HUES64 (cell line): ENCODE data around the gene FXYD2. TPM values are rescaled to one million over a fixed set of nuclear protein-coding genes. Genes with fewer than 3 reads are reported as not detected.

Source experiments
- H3K27ac ChIP-seq: 2 replicates; pipeline ENCODE4 v1.7.0; 2013; ENCODE audit warnings: low read depth, low read length, inconsistent platforms
- H3K27me3 ChIP-seq: 2 replicates; pipeline ENCODE4 v1.6.1; 2013; ENCODE audit warnings: mild to moderate bottlenecking, low read length; ENCODE audit not compliant: insufficient read depth
- H3K36me3 ChIP-seq: 2 replicates; pipeline ENCODE4 v1.6.1; 2013; ENCODE audit warnings: mild to moderate bottlenecking, low read length; ENCODE audit not compliant: insufficient read depth
- H3K4me1 ChIP-seq: 2 replicates; pipeline ENCODE4 v1.6.1; 2013; ENCODE audit warnings: mild to moderate bottlenecking, low read length, moderate library complexity; ENCODE audit not compliant: insufficient read depth
- H3K4me3 ChIP-seq: 2 replicates; pipeline ENCODE4 v1.5.1; 2013; ENCODE audit warnings: mild to moderate bottlenecking, low read length, moderate library complexity
- H3K9ac ChIP-seq: 2 replicates; pipeline ENCODE4 v1.6.1; 2013; ENCODE audit warnings: mild to moderate bottlenecking, low read depth, low read length
- H3K9me3 ChIP-seq: 2 replicates; pipeline ENCODE4 v1.6.1; 2013; ENCODE audit warnings: low read depth, low read length; ENCODE audit not compliant: insufficient read depth
- WGBS: fragments of 150-250, 120-280 bp; methylation state at CpG from one replicate; pipeline ENCODE4 v1.1.7; 2013; ENCODE audit warnings: missing lambda C conversion rate; 5-methylcytosine and 5-hydroxymethylcytosine counted together
- polyA plus RNA-seq, 2 experiments: library from polyadenylated mRNA; stranded (reverse); fragments of 50-300 nt; gene quantifications; one replicate each; pipeline ENCODE4 v1.2.3, GENCODE V29; 2013

The FXYD2 gene
- 0.20 TPM for polyA plus RNA-seq (2013, experiment 1 of 2)
- polyA plus RNA-seq (2013, experiment 2 of 2), result not detected

DNA sequence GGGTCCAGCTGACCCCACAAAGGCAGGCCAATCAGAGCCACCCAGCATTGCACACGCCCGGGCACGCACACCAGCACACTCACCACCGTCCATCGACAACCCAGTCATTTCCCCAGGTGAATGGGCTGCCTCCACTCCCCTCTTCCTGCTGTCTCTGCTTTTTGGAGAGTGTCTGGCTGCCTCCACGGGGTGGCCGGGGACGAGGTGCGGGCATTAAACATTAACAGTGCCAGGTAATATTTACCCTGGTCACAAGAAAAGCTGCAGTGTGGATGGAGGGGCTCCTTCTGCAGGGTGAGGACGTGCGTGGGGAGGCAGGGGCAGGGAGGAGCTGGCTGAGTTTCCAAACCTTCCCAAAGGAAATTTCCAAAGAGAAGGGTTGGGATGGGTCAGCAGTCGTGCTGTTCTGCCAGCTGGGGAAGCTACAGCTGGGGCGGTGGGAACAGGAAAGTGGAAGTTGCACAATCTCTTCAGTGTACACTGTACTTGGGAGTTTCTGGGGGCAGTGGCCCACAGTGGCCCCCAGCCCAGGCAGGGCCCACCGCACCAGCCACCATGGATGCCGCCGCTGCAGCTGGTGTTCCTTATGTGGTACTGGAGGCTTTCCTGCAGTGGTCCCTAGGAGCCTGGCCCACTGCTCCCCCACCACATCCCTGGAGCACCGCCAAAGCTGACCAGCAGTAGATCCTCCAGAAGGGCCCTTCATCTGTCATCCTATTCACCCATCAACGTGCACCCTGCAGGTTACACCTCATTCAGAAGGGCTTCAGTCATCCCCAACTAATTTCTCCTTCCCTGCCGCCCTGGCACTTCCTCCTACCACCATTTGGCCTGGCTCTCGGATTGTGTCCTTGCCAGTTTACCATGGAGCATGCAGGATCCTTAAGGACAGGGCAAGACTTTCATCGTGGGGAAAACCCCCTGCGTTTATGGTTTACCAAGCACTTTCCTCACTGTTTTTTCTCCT lies at the start of gene FXYD2:
Gene FXYD2, minus strand, starts transcription at position 174 of the 967 bp plus-strand sequence. Its CDS starts 66 bp downstream, at position 108.
- Histone ChIP-seq H3K27me3 (no peaks in the 10 kb centered on the region), H3K9ac (no peak within 1 kb of the TSS)

DNA sequence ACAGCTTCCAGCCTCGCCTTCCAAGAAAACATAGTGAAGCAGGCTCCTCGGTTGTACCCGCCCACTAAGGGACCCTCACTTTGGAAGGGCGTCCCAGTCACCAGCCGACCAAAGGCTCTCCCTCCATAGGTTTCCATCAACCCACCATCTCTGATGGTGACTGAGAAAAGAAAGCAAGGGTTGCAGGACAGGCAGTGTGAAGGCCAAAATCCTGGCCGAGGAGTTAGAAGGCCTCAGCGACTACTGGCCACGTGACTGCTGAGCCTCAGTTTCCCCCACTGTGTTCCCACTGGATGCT lies 49.2 kb upstream of the FXYD2 start:
- no peak overlapping the region for H3K4me3 ChIP-seq
- H3K9me3 ChIP-seq, result no peaks in the 10 kb centered on the region
- H3K9ac ChIP-seq, result no peak overlapping the region
- 90% methylated on average over 8 of the region's 8 CpGs for WGBS
- peaks cover 38% of the 10 kb centered on the region for H3K27me3 ChIP-seq
- no peak overlapping the region for H3K27ac ChIP-seq
- H3K36me3 ChIP-seq, result no peaks in the 10 kb centered on the region
- H3K4me1 ChIP-seq, result peaks cover 38% of the 10 kb centered on the region

More for the DNA sequence above, at the start of gene FXYD2:
- Histone ChIP-seq H3K9me3 (no peaks in the 10 kb centered on the region), H3K4me3 (no peak within 1 kb of the TSS), H3K27ac (no peak within 1 kb of the TSS), H3K36me3 (no peaks in the 10 kb centered on the region), H3K4me1 (peaks cover 14% of the 10 kb centered on the region; the same call in 1 of the 2 replicates)
- WGBS, result 78% methylated on average over 22 of the region's 22 CpGs

DNA sequence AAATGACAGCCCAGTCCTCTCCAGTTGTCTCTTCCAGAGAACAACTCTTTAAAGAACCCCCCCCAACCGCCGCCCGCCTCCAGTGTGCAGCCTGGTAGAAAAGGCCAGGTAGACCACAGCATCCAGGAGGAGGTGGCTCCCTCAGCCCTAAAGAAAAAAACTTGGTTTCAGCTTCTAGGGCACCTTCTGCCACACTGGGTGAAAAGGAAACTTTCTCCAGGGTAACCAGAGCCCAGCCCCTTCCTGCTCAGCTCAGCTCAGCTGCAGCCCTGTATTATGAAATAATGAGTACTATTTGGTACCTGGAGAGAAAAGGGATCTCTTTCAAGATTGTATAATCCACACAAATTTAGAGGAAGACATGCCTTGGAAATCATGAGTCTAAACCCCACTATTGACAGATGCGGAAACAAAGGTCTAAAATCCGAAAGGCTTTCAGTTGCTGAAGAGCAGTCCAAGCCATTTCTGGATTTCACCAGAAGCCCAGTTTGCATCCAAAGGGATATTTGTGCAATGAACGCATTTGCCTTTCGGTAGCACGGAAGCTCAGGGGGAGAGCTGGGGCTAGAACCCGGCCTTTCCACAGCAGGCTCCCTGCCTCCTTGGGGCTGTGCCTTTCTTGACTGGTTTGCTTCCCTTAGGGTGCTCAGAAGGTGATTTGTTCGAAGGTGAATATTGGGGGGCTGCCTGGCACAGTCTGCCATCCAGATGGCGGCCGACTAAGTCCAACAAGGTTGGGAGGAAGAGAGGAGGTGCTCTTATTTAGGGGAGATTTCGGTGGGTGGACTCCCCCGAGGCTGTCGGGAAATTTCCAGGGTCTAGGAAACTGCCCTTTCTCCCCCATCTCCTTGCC lies 48.7 kb upstream of the FXYD2 start:
- Histone ChIP-seq H3K36me3 (no peaks in the 10 kb centered on the region), H3K4me3 (no peak overlapping the region), H3K4me1 (peaks cover 44% of the 10 kb centered on the region), H3K9me3 (no peaks in the 10 kb centered on the region), H3K9ac (no peak overlapping the region), H3K27ac (no peak overlapping the region), H3K27me3 (peaks cover 32% of the 10 kb centered on the region)
- WGBS, result 93% methylated on average over 15 of the region's 15 CpGs

DNA sequence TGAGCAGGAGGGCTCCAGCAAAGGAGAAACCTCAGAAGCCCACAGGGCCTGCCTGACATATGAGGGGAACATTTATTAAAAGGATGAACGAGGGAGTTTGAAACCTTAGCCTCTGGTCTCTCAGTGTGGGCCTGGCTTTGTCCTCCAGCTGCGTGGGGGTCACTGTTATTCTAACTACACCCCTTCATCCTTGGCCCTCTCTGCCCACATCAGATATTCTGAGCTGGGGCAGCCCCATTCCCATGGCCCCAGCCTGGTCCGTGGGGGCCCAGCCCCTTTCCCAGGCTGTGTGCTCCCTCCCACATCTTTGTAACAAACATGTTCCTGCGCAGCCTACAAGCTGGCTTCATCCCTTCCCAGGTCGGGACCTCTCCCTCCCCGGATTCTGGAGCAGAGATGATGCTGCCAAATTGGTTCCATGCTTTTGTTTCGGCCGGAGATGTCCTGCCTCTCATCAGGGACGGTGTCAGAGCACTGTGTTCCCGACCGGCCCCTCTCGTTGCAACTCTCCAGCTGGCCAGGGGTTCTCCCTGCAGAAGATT lies 47.9 kb upstream of the FXYD2 start:
- Histone ChIP-seq H3K36me3 (no peaks in the 10 kb centered on the region), H3K27ac (no peak overlapping the region), H3K4me3 (no peak overlapping the region), H3K9ac (no peak overlapping the region), H3K9me3 (no peaks in the 10 kb centered on the region), H3K27me3 (peaks cover 25% of the 10 kb centered on the region), H3K4me1 (peaks cover 41% of the 10 kb centered on the region)
- 84% methylated on average over 12 of the region's 12 CpGs for WGBS

DNA sequence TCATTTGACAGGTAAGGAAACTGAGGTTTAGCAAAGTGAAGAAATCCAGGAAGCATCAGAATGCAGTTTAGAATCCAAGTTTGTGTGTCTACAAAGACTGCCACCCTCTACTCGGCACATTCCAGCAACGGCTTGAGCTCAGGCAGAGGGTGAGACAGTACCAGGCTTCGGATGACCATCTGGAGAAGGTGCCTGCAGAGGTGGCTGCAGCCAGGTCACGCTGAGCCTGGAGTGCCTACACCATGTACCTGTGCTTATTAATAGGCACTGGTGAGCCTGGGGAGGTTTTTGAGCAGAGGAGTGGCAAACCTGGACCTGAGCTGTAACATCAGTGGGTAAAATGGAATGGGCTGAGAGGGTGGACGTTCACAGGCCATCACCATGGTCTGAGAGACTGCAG lies 47.2 kb upstream of the FXYD2 start:
- no peaks in the 10 kb centered on the region for H3K9me3 ChIP-seq

DNA sequence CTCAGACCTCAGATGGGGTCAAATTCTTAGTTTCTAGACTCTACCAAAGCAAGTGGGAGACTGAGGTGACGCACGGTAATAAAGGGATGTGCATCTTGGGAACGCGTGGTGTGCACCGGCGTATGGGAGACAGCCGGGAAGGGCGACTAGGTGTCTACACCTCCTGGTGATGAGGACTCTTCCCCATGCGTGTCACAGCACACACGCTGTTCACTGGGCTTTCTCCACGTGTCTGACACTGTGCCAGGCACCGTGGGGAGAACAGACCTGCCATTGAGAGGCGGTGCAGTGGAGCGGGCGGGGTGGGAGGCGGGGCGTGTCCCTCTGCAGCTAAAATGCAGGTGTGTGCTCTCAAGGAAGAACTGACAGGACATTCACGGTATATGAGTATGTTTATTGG lies 46.6 kb upstream of the FXYD2 start:
- no peak overlapping the region for H3K27ac ChIP-seq
- H3K27me3 ChIP-seq, result peaks cover 13% of the 10 kb centered on the region
- no peaks in the 10 kb centered on the region for H3K9me3 ChIP-seq
- no peak overlapping the region for H3K4me3 ChIP-seq
- no peak overlapping the region for H3K9ac ChIP-seq
- H3K36me3 ChIP-seq, result no peaks in the 10 kb centered on the region
- H3K4me1 ChIP-seq, result peaks cover 34% of the 10 kb centered on the region
- WGBS, result 91% methylated on average over 18 of the region's 18 CpGs

More for the DNA sequence above, 47.2 kb upstream of the FXYD2 start:
- H3K9ac ChIP-seq, result no peak overlapping the region
- no peaks in the 10 kb centered on the region for H3K36me3 ChIP-seq
- no peak overlapping the region for H3K27ac ChIP-seq
- peaks cover 18% of the 10 kb centered on the region for H3K27me3 ChIP-seq
- peaks cover 34% of the 10 kb centered on the region for H3K4me1 ChIP-seq
- H3K4me3 ChIP-seq, result no peak overlapping the region
- 87% methylated on average over 5 of the region's 5 CpGs for WGBS

DNA sequence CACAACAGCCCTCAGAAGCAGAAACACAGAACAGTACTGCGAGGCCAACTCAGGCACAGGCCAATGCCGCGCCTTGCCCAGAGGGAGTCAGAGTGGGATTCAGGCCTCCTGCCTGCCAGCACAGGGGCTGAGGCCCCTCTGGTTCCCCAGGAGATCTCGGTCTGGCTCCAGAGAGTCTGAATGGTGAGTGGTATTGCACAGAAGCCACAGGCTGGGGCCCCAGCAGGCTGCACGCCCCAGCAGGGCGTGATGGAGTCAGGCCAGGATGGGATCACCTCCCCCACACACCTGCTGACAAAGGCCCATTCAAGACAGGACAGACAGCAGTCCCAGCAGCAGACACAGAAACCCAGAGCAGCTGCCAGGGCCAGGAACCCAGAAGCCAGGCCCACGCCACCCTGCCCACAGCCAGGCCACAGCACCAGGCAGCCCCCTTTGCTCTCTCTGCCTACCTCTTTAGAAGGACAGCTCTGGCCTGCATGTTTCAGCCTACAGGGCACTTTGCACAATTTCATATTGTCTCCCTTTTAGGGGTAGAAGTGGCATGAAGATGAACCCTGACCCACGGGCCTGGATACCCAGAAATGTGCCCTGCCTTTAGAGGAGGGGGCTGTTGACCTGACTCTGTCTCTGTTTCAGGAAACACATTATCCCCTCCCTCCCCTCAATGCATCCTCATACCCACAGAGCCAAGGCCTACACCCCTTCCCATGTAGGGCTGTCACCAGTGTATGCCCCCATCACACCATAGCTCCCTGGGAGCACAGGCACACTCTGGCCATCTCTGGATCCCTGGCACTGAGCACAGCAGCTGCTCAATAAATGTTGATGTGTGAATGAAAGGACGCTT lies 45.8 kb upstream of the FXYD2 start:
- Histone ChIP-seq H3K4me3 (no peak overlapping the region), H3K9me3 (no peaks in the 10 kb centered on the region), H3K36me3 (no peaks in the 10 kb centered on the region), H3K27ac (0 out of 2 replicates have a peak overlapping the region, but pooled peaks have one; percentile 32), H3K4me1 (peaks cover 33% of the 10 kb centered on the region), H3K9ac (no peak overlapping the region), H3K27me3 (peaks cover 5% of the 10 kb centered on the region)
- 72% methylated on average over 9 of the region's 9 CpGs for WGBS

DNA sequence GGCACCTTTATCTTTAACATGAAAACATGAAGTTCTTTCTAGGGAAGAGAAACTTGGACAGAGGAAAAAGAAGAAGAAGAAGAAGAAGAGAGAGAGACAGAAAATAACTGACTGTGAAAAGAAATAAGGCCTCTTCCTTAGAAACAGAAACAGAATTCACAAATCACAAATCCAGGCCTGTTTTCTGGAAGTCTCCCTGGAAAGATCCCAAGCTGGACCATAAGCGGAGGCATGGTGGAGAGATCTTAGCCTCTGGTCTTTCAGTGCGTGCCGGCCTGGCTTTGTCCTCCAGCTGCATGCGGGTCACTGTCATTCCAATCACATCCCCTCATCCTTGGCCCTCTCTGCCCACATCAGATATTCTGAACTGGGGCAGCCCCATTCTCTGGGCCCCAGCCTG lies 45.1 kb upstream of the FXYD2 start:
- Histone ChIP-seq H3K9me3 (no peaks in the 10 kb centered on the region), H3K4me3 (no peak overlapping the region), H3K4me1 (peaks cover 26% of the 10 kb centered on the region), H3K27ac (no peak overlapping the region), H3K27me3 (no peaks in the 10 kb centered on the region), H3K9ac (no peak overlapping the region), H3K36me3 (no peaks in the 10 kb centered on the region)
- 58% methylated on average over 4 of the region's 4 CpGs for WGBS

DNA sequence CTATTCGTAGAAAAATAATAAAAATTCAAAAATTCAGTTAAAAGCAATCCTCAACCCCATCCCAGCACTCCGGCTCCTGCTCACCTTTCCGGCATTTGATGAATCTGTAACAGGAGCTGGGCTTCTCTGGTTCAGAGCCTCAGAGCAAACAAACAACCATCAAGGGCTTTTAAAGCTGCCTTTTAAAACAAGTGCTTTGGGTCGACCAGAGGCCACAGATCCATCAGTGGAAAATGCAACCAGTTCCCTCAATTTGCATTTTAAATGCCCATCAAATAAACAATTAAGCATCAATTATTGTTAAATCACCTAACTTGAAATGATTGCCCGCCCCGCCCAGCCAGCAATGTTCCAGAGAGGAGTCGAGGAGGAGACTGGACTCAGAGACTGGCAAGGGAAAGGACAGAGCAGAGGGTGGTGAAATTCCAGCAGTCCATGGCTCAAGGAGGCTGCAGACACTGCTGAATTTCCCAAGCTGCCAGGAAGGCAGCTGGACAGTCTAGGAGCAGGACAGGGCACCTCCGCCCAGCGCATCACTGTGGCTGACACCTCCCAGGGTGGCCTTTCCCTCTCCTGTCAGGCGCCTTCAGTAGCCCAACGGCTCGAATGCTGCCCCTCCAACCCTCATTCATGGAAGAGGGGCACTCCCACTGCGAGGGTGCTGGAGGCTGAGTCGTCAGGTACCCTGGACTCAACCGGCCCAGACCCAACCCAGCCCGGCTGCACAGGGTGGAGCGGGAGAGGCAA lies 44.4 kb upstream of the FXYD2 start:
- Histone ChIP-seq H3K9me3 (no peaks in the 10 kb centered on the region), H3K4me1 (peaks cover 26% of the 10 kb centered on the region), H3K36me3 (no peaks in the 10 kb centered on the region), H3K27me3 (no peaks in the 10 kb centered on the region), H3K9ac (no peak overlapping the region), H3K4me3 (no peak overlapping the region), H3K27ac (no peak overlapping the region; the same call in 1 of the 2 replicates)
- WGBS, result 47% methylated on average over 16 of the region's 17 CpGs

DNA sequence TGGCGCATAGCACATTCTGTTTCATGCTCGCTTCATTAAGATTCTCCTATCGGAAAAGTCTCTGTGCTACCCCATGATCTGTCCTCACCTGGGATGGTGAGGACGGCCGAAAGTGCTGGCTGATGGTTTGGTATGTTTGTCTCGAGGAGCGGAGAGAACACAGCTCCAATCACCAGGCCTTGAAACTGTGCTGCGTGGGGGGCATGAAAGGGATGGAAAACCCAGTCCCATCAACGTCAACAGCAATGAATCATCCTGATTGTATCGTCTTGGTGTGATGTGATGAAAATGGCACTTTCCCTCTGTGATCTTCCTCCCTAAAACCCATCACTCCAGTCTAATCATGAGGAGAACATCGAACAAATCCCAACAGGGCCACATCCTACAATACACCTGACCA lies 43.5 kb upstream of the FXYD2 start:
- no peak overlapping the region for H3K9ac ChIP-seq
- H3K36me3 ChIP-seq, result no peaks in the 10 kb centered on the region
- H3K27ac ChIP-seq, result no peak overlapping the region
- H3K9me3 ChIP-seq, result no peaks in the 10 kb centered on the region
- no peaks in the 10 kb centered on the region for H3K27me3 ChIP-seq
- WGBS, result 91% methylated on average over 10 of the region's 11 CpGs
- no peak overlapping the region for H3K4me3 ChIP-seq
- peaks cover 26% of the 10 kb centered on the region for H3K4me1 ChIP-seq
